ENCODE data around the gene EGFLAM. TPM values are rescaled to one million over a fixed set of nuclear protein-coding genes. Genes with fewer than 3 reads are reported as not detected.

The EGFLAM gene
- total and polyA plus RNA-seq, 4 donors, result 4.6 to 15.8 (median 14.0) TPM

- 80 to 83% methylated on average over 1 of the region's 1 CpG for WGBS, 2 donors
- Histone ChIP-seq H3K36me3 (ENCODE audit: control insufficient read depth in 1 of 2, insufficient read depth in 2 of 2, low read length in 1 of 2) (no peaks in the 10 kb centered on the region), H3K27me3 (ENCODE audit: control insufficient read depth in 1 of 2, insufficient read depth in 2 of 2, low read length in 1 of 2) (no peaks in the 10 kb centered on the region), H3K4me3 (ENCODE audit: low read length in 2 of 2) (no peak overlapping the region), H3K27ac (ENCODE audit: low read depth in 1 of 2, low read length in 2 of 2) (no peak overlapping the region), H3K4me1 (ENCODE audit: control insufficient read depth in 1 of 2, insufficient read depth in 2 of 2, low read length in 2 of 2) (no peaks in the 10 kb centered on the region), H3K9me3 (ENCODE audit: control insufficient read depth, low read length) (no peaks in the 10 kb centered on the region)
- intact Hi-C loops (cut with DNase I), result no loop called here
- DNase-seq (no peak), ATAC-seq (ENCODE audit: low FRiP score) (no peak)
Observed at GRCh38 chr5:38299585-38299984, 41.2 kb downstream of the EGFLAM start.

- intact Hi-C loops (cut with DNase I), result no loop called here
- no peaks in the 10 kb centered on the region for H3K27me3 ChIP-seq (ENCODE audit: control insufficient read depth in 1 of 2, insufficient read depth in 2 of 2, low read length in 1 of 2)
- no peak for ATAC-seq (ENCODE audit: low FRiP score)
- H3K27ac ChIP-seq (ENCODE audit: low read depth in 1 of 2, low read length in 2 of 2), result no peak overlapping the region
- WGBS, 2 donors, result 86 to 90% methylated on average over 2 of the region's 2 CpGs
- H3K4me3 ChIP-seq (ENCODE audit: low read length in 2 of 2), result no peak overlapping the region
- H3K9me3 ChIP-seq (ENCODE audit: control insufficient read depth, low read length), result peaks cover 5% of the 10 kb centered on the region
- no peaks in the 10 kb centered on the region for H3K4me1 ChIP-seq (ENCODE audit: control insufficient read depth in 1 of 2, insufficient read depth in 2 of 2, low read length in 2 of 2)
- no peak for DNase-seq
- no peaks in the 10 kb centered on the region for H3K36me3 ChIP-seq (ENCODE audit: control insufficient read depth in 1 of 2, insufficient read depth in 2 of 2, low read length in 1 of 2)
Observed at GRCh38 chr5:38305148-38305547, 46.8 kb downstream of the EGFLAM start.

- no peak for DNase-seq
- H3K4me1 ChIP-seq (ENCODE audit: control insufficient read depth in 1 of 2, insufficient read depth in 2 of 2, low read length in 2 of 2), result no peaks in the 10 kb centered on the region
- intact Hi-C loops (cut with DNase I), result no loop called here
- peaks cover 5% of the 10 kb centered on the region for H3K9me3 ChIP-seq (ENCODE audit: control insufficient read depth, low read length)
- H3K4me3 ChIP-seq (ENCODE audit: low read length in 2 of 2), result no peak overlapping the region
- WGBS, 2 donors, result 50 to 57% methylated on average over 1 of the region's 1 CpG
- H3K36me3 ChIP-seq (ENCODE audit: control insufficient read depth in 1 of 2, insufficient read depth in 2 of 2, low read length in 1 of 2), result no peaks in the 10 kb centered on the region
- no peak for ATAC-seq (ENCODE audit: low FRiP score)
- no peaks in the 10 kb centered on the region for H3K27me3 ChIP-seq (ENCODE audit: control insufficient read depth in 1 of 2, insufficient read depth in 2 of 2, low read length in 1 of 2)
- no peak overlapping the region for H3K27ac ChIP-seq (ENCODE audit: low read depth in 1 of 2, low read length in 2 of 2)
Observed at GRCh38 chr5:38307845-38308244, 49.5 kb downstream of the EGFLAM start.

- H3K9me3 ChIP-seq (ENCODE audit: control insufficient read depth, low read length), result no peaks in the 10 kb centered on the region
- WGBS, 2 donors, result 9 to 16% methylated on average over 6 of the region's 6 CpGs
- no peaks in the 10 kb centered on the region for H3K36me3 ChIP-seq (ENCODE audit: control insufficient read depth in 1 of 2, insufficient read depth in 2 of 2, low read length in 1 of 2)
- H3K4me1 ChIP-seq (ENCODE audit: control insufficient read depth in 1 of 2, insufficient read depth in 2 of 2, low read length in 2 of 2), result no peaks in the 10 kb centered on the region
- ATAC-seq (ENCODE audit: low FRiP score) (peak; percentile 35), DNase-seq (no peak)
- no peaks in the 10 kb centered on the region for H3K27me3 ChIP-seq (ENCODE audit: control insufficient read depth in 1 of 2, insufficient read depth in 2 of 2, low read length in 1 of 2)
- H3K4me3 ChIP-seq (ENCODE audit: low read length in 2 of 2), result no peak overlapping the region
- intact Hi-C loops (cut with DNase I), result no loop called here
- H3K27ac ChIP-seq (ENCODE audit: low read depth in 1 of 2, low read length in 2 of 2), result no peak overlapping the region
Observed at GRCh38 chr5:38316544-38317224, 58.3 kb downstream of the EGFLAM start.

- WGBS, 2 donors, result 73 to 77% methylated on average over 3 of the region's 3 CpGs
- DNase-seq, result no peak
- Histone ChIP-seq H3K9me3 (ENCODE audit: control insufficient read depth, low read length) (no peaks in the 10 kb centered on the region), H3K4me3 (ENCODE audit: low read length in 2 of 2) (no peak overlapping the region), H3K27ac (ENCODE audit: low read depth in 1 of 2, low read length in 2 of 2) (no peak overlapping the region), H3K36me3 (ENCODE audit: control insufficient read depth in 1 of 2, insufficient read depth in 2 of 2, low read length in 1 of 2) (no peaks in the 10 kb centered on the region), H3K27me3 (ENCODE audit: control insufficient read depth in 1 of 2, insufficient read depth in 2 of 2, low read length in 1 of 2) (no peaks in the 10 kb centered on the region), H3K4me1 (ENCODE audit: control insufficient read depth in 1 of 2, insufficient read depth in 2 of 2, low read length in 2 of 2) (no peaks in the 10 kb centered on the region)
- intact Hi-C loops (cut with DNase I), result no loop called here
- ATAC-seq (ENCODE audit: low FRiP score), result no peak
Observed at GRCh38 chr5:38317868-38318267, 59.5 kb downstream of the EGFLAM start.

- Histone ChIP-seq H3K27ac (ENCODE audit: low read depth in 1 of 2, low read length in 2 of 2) (no peak overlapping the region), H3K36me3 (ENCODE audit: control insufficient read depth in 1 of 2, insufficient read depth in 2 of 2, low read length in 1 of 2) (no peaks in the 10 kb centered on the region), H3K9me3 (ENCODE audit: control insufficient read depth, low read length) (no peaks in the 10 kb centered on the region), H3K27me3 (ENCODE audit: control insufficient read depth in 1 of 2, insufficient read depth in 2 of 2, low read length in 1 of 2) (no peaks in the 10 kb centered on the region), H3K4me3 (ENCODE audit: low read length in 2 of 2) (no peak overlapping the region), H3K4me1 (ENCODE audit: control insufficient read depth in 1 of 2, insufficient read depth in 2 of 2, low read length in 2 of 2) (no peaks in the 10 kb centered on the region)
- WGBS, 2 donors, result 81 to 88% methylated on average over 3 of the region's 3 CpGs
- ATAC-seq (ENCODE audit: low FRiP score), result no peak
- no peak for DNase-seq
- intact Hi-C loops (cut with DNase I), result no loop called here
Observed at GRCh38 chr5:38319491-38319890, 61.1 kb downstream of the EGFLAM start.

GRCh38 chr5:38321978-38322377 lies 63.6 kb downstream of the EGFLAM start:
- ATAC-seq (ENCODE audit: low FRiP score), result no peak
- intact Hi-C loops (cut with DNase I), result no loop called here
- Histone ChIP-seq H3K36me3 (ENCODE audit: control insufficient read depth in 1 of 2, insufficient read depth in 2 of 2, low read length in 1 of 2) (no peaks in the 10 kb centered on the region), H3K4me1 (ENCODE audit: control insufficient read depth in 1 of 2, insufficient read depth in 2 of 2, low read length in 2 of 2) (no peaks in the 10 kb centered on the region), H3K27ac (ENCODE audit: low read depth in 1 of 2, low read length in 2 of 2) (no peak overlapping the region), H3K27me3 (ENCODE audit: control insufficient read depth in 1 of 2, insufficient read depth in 2 of 2, low read length in 1 of 2) (no peaks in the 10 kb centered on the region), H3K9me3 (ENCODE audit: control insufficient read depth, low read length) (no peaks in the 10 kb centered on the region), H3K4me3 (ENCODE audit: low read length in 2 of 2) (no peak overlapping the region)
- DNase-seq, result no peak
- WGBS, 2 donors, result 88 to 91% methylated on average over 7 of the region's 7 CpGs

- H3K27me3 ChIP-seq (ENCODE audit: control insufficient read depth in 1 of 2, insufficient read depth in 2 of 2, low read length in 1 of 2), result no peaks in the 10 kb centered on the region
- 68 to 72% methylated on average over 9 of the region's 9 CpGs for WGBS, 2 donors
- intact Hi-C loops (cut with DNase I), result no loop called here
- ATAC-seq (ENCODE audit: low FRiP score) (peak; percentile 58), DNase-seq (no peak)
- no peak overlapping the region for H3K4me3 ChIP-seq (ENCODE audit: low read length in 2 of 2)
- no peaks in the 10 kb centered on the region for H3K4me1 ChIP-seq (ENCODE audit: control insufficient read depth in 1 of 2, insufficient read depth in 2 of 2, low read length in 2 of 2)
- H3K36me3 ChIP-seq (ENCODE audit: control insufficient read depth in 1 of 2, insufficient read depth in 2 of 2, low read length in 1 of 2), result no peaks in the 10 kb centered on the region
- no peak overlapping the region for H3K27ac ChIP-seq (ENCODE audit: low read depth in 1 of 2, low read length in 2 of 2)
- H3K9me3 ChIP-seq (ENCODE audit: control insufficient read depth, low read length), result no peaks in the 10 kb centered on the region
Observed at GRCh38 chr5:38323645-38324295, 65.4 kb downstream of the EGFLAM start.

GRCh38 chr5:38329132-38329715 lies 70.9 kb downstream of the EGFLAM start:
- DNase-seq (no peak), ATAC-seq (ENCODE audit: low FRiP score) (no peak)
- intact Hi-C loops (cut with DNase I), result no loop called here
- Histone ChIP-seq H3K4me1 (ENCODE audit: control insufficient read depth in 1 of 2, insufficient read depth in 2 of 2, low read length in 2 of 2) (no peaks in the 10 kb centered on the region), H3K27me3 (ENCODE audit: control insufficient read depth in 1 of 2, insufficient read depth in 2 of 2, low read length in 1 of 2) (no peaks in the 10 kb centered on the region), H3K36me3 (ENCODE audit: control insufficient read depth in 1 of 2, insufficient read depth in 2 of 2, low read length in 1 of 2) (no peaks in the 10 kb centered on the region), H3K4me3 (ENCODE audit: low read length in 2 of 2) (no peak overlapping the region), H3K27ac (ENCODE audit: low read depth in 1 of 2, low read length in 2 of 2) (no peak overlapping the region), H3K9me3 (ENCODE audit: control insufficient read depth, low read length) (no peaks in the 10 kb centered on the region)
- 88 to 91% methylated on average over 5 of the region's 5 CpGs for WGBS, 2 donors
